Measurements from ENCODE around the gene TMEM273. TPM values are rescaled to one million over a fixed set of nuclear protein-coding genes. Genes with fewer than 3 reads are reported as not detected.
A peak's percentile ranks its signal among the peaks of the same experiment; 100 is the strongest.

Gene TMEM273
- total RNA-seq, 1 donor from 2014 or later, result 0.37 TPM

GRCh38 chr10:49139028-49139845 is 49.0 kb downstream of the TMEM273 start:
- Mint-ChIP-seq H3K4me1 (peaks cover 3% of the 10 kb centered on the region), H3K4me3 (no peak overlapping the region), H3K36me3 (ENCODE audit: low read depth) (no peaks in the 10 kb centered on the region), H3K9me3 (peaks cover 7% of the 10 kb centered on the region), H3K27me3 (ENCODE audit: low read depth) (no peaks in the 10 kb centered on the region), H3K27ac (ENCODE audit: unreplicated experiment) (no peak overlapping the region)
- no peak for TF ChIP-seq CTCF (conservative IDR thresholded peaks at IDR 0.05)
- DNase-seq (ENCODE audit: low read depth, low spot score), result no peak

- Mint-ChIP-seq H3K4me1 (peaks cover 3% of the 10 kb centered on the region), H3K4me3 (no peak overlapping the region), H3K36me3 (ENCODE audit: low read depth) (no peaks in the 10 kb centered on the region), H3K9me3 (peaks cover 7% of the 10 kb centered on the region), H3K27ac (ENCODE audit: unreplicated experiment) (peak overlapping the region; percentile 27), H3K27me3 (ENCODE audit: low read depth) (no peaks in the 10 kb centered on the region)
- TF ChIP-seq CTCF (conservative IDR thresholded peaks at IDR 0.05), result no peak
- no peak for DNase-seq (ENCODE audit: low read depth, low spot score)
Observed at GRCh38 chr10:49138361-49138891, 49.8 kb downstream of the TMEM273 start.

DNA sequence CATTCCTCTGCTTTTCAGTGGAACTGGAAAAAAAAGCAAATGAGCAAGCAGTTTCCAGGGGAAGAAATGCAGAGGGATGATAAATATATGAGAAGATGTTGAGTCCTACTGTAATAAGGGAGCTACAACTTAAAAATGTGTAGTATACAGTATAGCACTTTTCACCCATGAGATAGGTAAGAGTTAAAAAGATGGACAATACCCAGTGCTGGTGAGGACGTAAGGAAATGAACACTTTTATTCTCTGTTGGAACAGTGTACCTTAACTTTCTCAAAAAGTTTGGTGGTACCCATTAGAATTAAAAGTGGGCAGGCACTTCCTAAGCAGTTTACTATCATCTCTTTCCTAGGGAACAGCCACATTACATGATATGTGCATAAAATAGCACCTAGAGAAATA is 51.7 kb downstream of the TMEM273 start:
- no peaks in the 10 kb centered on the region for H3K27me3 Mint-ChIP-seq (ENCODE audit: low read depth)
- no peak for DNase-seq (ENCODE audit: low read depth, low spot score)
- peaks cover 3% of the 10 kb centered on the region for H3K4me1 Mint-ChIP-seq
- H3K36me3 Mint-ChIP-seq (ENCODE audit: low read depth), result no peaks in the 10 kb centered on the region
- H3K4me3 Mint-ChIP-seq, result no peak overlapping the region
- no peak overlapping the region for H3K27ac Mint-ChIP-seq (ENCODE audit: unreplicated experiment)
- H3K9me3 Mint-ChIP-seq, result peaks cover 7% of the 10 kb centered on the region
- TF ChIP-seq CTCF (conservative IDR thresholded peaks at IDR 0.05), result no peak

DNA sequence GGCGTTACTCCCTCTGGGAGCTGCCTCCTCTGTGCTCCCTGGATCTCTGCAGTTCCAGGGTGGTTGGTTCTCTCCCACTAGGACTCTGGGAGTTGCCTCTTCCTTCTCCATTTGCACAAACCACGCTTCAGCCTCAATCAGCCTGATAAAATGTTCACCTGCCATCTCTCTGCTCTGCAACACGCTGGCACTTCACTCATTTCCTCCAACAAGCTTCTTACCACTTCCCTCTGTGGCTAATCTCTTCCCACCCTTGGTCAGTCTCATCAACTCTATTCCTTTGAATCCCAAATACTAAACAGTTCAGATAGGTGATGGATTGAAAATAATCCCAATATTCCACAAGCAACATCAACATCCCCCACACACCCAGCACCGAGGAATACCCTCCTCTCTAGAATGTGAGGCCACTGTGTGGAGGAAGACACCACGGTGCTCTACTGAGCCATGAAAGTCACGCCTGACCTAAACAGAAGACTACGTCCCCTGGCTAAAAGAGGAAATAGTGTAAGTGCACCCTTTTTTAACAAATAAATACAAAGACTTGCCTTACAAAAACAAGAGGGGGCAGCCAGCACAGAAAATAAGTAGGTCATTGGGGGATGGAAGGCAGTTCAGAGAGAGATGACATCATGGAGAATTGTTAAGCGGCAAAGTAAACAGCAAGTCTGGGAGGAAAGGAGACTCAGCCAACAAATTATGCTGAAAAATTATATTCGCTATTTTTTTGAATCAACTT is 52.4 kb downstream of the TMEM273 start:
- Mint-ChIP-seq H3K36me3 (ENCODE audit: low read depth) (no peaks in the 10 kb centered on the region), H3K27ac (ENCODE audit: unreplicated experiment) (no peak overlapping the region)
- no peak for TF ChIP-seq CTCF (conservative IDR thresholded peaks at IDR 0.05)

DNA sequence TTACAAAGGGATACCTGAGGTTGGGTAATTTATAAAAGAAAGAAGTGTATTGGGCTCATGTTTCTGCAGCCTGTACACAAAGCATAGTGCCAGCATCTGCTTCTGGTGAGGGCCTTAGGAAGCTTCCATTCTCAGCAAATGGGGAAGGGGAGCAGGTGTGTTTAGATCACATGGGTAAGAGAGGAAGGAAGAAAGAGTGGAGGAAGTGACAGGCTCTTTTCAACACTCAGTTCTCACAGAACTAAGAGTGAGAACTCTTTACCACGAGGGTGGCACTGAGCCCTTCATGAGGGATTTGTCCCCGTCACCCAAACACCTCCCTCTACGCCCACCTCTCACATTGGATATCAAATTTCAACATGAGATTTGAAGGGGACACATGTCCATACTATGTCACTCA is 53.9 kb downstream of the TMEM273 start:
- H3K4me3 Mint-ChIP-seq, result no peak overlapping the region
- TF ChIP-seq CTCF (conservative IDR thresholded peaks at IDR 0.05), result no peak
- peaks cover 3% of the 10 kb centered on the region for H3K4me1 Mint-ChIP-seq
- DNase-seq (ENCODE audit: low read depth, low spot score), result no peak
- H3K9me3 Mint-ChIP-seq, result peaks cover 7% of the 10 kb centered on the region
- no peaks in the 10 kb centered on the region for H3K27me3 Mint-ChIP-seq (ENCODE audit: low read depth)
- peak overlapping the region; percentile 48 for H3K27ac Mint-ChIP-seq (ENCODE audit: unreplicated experiment)
- no peaks in the 10 kb centered on the region for H3K36me3 Mint-ChIP-seq (ENCODE audit: low read depth)

More for the DNA sequence above, 52.4 kb downstream of the TMEM273 start:
- H3K9me3 Mint-ChIP-seq, result peaks cover 7% of the 10 kb centered on the region
- DNase-seq (ENCODE audit: low read depth, low spot score), result no peak
- H3K27me3 Mint-ChIP-seq (ENCODE audit: low read depth), result no peaks in the 10 kb centered on the region
- H3K4me3 Mint-ChIP-seq, result no peak overlapping the region
- peaks cover 3% of the 10 kb centered on the region for H3K4me1 Mint-ChIP-seq

Measured in neural crest cell (in vitro differentiated cells).